Femur (tissue), 1 donor: Measurements from ENCODE around the gene FFAR2.
A peak's percentile ranks its signal among the peaks of the same experiment; 100 is the strongest.
"Not testable (repeated sequence)": the region's sequence is repeated elsewhere in the genome, so short reads cannot be mapped to it uniquely, and the experiment has no call there.

ENCODE experiments used
- DNase-seq: peaks from one replicate; pipeline ENCODE4 v3.0.0-alpha.2; 2017

The FFAR2 gene

DNA sequence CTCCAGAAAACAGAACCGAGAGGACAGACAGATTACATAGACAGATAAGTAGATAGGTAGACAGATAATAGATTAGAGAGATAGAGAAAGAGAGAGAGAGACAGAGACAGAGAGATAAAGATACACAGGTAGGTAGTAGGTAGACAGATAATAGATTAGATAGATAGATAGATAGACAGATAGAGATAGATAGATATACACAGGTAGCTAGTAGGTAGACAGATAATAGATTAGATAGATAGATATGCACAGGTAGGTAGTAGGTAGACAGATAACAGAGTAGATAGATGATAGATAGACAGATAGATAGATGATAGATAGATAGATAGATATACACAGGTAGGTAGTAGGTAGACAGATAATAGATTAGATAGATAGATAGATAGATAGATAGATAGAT is 10.1 kb downstream of the FFAR2 start:
- no peak for DNase-seq

DNA sequence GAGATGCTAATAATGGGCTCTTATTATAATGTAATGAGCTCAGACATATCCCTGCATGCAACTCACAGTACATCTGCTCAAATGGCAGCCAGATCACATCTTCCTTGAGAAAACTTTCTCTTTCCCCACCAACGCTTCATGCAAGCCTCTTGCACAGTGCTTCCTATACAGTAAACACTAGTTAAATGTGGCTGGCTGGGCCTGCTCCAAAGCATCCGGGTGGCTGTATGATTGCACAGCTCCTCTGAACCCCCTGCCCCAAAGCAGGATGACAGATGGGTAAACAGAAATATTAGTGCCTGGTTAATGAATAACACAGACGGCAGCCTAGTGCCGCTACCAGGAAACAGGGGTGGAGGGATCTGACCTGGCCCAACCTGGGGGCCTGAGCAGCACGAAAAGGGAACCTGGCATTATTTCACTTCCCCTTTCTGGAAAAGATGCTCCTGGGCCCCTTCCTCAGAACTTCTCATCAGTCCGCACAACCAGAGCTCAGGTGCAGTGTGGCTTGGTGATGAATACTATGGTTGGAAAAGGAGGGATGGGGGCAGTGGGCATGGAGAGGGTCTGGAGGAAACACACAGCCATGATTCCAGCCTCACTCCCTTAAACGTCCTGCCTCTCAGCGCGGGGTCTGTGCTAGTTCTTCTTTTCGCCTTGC is 10.8 kb downstream of the FFAR2 start:
- DNase-seq: peak; percentile 29

DNA sequence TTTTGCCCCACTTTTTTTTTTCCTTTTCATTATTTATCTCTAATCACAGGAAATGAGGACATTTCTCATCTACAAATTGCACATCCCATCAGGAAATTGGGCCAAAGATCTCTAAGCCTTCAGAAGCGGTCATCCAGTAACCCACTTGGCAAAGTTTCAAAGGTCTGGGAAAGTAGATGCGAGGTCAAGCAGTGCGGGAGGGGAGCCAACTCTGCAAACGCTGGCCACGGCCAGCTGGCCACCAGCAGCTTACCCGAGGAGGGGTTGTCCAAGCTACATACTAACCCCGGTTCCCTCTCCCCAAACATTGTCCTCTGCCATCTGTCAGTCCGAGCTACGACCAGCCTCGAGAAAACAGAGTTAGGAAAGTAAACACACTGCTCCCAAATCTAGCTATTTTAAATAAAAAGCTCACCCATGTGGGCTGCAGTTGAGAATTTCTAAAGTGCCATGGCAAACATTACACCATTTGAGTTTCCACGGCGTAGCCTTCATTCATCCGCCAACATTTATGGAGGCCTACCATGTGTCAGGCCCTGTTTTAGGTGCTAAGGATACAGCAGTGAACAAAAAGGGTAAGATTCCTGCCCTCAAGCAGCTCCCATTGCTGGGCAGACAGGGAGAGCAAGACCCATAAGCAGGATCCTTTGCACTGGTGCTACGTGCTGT is 11.5 kb downstream of the FFAR2 start:
- peak; percentile 56 for DNase-seq

DNA sequence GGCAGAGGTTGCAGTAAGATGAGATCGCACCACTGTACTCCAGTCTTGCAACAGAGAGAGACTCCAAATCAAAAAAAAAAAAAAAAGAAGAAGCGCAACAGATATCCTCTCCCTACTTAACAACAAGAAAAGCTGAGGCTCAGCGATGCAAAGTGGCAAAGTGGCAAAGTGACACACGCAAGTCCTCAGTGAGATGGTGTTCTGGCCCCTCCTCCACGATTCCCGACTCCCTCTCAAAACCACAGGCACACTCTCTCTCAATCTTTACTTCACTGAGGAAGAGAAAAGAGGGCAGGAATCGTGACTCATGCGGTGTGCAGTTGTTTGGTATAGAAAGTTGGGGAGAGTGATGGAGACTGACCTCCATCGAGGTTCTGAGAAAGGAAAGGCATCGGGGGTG is 12.6 kb downstream of the FFAR2 start:
- no peak for DNase-seq

DNA sequence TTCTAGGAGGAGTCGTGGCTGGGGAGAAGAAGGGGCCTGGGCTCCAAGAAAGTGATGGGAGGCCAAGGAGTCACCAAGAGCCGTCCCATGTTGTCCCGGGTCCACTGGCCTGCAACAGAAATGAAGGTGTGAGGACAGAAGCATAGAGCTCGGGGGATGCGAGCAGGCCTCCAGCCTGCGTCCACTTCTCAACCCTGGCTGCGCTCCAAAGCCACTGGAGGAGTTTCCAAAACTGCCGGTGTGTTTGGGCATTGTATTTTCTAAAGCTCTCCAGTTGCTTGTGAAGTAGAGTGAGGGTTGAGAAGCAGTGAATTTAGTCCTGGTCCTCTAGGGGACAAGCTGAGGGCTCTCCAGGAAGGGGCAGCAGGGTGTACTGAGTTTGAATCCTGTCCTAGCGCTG is 13.0 kb downstream of the FFAR2 start:
- DNase-seq: no peak

DNA sequence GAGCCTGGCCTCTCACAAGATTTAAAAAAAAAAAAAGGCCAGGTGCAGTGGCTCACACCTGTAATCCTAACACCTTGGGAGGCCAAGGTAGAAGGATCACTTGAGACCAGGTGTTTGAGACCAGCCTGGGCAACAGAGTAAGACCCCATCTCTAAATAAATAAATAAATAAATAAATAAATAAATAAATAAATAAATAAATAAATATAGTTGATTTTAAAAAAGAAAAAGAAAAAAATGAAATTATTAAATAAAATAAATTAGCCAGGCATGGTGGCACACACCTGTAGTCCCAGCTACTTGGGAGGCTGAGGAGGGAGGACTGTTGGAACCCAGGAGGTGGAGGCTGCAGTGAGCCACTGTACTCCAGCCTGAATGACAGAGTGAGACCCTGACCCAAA is 13.7 kb downstream of the FFAR2 start:
- DNase-seq: not testable (repeated sequence)

DNA sequence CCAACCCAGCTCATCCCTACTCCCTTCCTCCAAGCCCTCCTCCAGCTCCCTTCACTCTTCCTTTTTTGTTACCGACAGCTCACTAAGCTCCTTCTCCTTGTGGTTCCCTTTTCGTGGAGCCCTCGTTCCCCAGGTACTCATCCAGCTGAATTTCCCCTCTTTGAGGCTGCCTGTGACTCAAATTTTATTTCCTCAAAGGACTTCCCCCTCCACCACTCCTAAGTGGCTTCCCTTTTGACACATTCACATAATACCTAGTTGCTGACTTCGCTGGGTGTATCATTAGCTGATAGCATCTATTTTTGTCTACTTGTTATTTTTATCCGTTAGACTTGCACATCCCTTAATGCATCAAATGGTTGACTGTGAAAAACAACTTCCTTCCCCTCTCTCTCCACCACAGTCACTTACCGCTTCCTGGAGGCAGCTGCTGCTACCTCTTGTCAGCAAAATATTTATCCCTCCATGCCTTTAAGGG is 14.5 kb downstream of the FFAR2 start:
- no peak for DNase-seq

DNA sequence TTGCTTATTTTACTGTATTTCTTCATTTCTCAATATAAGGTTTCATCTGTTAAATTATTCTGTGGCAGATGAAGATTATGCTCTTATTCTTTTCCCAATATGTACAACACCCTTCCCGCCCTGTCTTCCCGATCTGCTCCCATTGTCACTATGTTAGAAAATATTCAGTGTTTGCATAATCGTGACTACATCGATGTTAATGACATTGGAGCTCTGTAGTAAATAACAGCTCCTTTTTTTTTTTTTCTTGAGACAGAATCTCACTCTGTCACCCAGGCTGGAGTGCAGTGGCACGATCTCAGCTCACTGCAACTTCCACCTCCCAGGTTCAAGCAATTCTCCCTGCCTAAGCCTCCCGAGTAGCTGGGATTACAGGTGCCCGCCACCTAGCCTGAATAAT is 14.9 kb downstream of the FFAR2 start:
- DNase-seq: not testable (repeated sequence)

DNA sequence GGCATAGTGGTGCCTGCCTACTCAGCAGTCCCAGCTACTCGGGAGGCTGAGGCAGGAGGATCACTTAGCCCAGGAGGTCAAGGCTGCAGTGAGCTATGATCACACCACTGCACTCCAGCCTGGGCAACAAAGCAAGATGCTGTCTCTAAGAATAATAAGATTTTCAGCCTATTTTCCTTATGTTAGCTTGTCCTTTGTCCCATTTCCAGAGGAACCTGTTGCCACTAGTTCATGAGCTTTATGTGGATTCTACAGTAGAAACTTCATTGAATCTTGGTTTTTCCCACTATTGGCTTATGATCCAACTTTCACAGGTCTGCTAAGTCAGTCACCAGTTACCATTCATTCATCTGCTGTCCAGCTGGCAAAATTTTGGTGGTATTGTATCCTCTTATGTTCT is 18.2 kb downstream of the FFAR2 start:
- DNase-seq: no peak

DNA sequence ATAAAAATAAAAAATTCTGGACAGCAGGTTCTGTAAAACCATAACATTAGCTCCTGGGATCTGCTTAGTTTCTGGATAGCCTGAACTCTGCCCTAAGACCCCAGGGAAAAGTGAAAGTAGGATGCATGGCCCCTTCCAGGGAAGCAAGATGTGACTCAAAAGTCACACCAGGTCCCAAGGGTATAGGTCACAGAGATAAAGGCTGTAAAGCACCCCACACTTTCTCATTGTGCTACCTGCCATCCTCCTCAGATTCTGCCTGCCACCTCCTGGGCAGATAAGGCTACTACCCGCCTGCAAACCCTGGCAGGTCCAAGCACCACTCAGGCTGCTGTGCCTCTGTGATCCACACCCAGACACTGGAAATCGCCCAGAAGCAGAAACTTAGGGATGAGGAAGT is 20.6 kb downstream of the FFAR2 start:
- peak; percentile 38 for DNase-seq

DNA sequence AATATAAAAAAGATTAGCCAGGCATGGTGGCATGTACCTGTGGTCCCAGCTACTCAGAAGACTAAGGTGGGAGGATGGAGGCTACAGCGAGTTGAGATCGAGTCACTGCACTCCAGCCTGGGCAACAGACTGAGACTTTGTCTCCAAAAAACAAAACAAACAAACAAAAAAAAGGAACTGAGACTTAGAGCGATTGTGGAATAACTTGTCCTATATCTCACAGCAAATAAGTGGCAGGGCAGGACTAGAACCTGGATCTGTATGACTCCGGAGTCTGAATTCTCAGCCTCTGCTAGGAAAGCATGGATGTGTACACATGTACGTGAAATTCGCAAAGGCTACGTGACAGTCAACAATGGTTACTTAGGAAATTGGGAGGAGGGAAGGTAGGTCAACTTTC is 22.1 kb downstream of the FFAR2 start:
- DNase-seq: no peak

DNA sequence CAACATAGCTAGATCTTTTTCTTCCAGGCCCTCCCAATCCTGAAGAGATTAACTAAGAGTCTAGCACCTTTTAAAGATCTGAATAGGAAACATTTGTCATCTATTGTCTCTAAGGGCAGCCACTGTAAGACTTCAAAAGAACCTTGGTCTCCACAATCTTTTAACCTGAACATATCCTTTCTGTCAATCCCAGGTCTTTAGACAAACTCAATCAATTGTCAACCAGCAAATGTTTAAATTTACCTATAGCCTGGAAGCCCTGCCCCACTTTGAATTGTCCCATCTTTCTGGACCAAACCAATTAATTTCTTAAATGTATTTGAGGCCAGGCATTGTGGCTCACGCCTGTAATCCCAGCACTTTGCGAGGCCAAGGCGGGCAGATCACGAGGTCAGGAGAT is 23.0 kb downstream of the FFAR2 start:
- not testable (repeated sequence) for DNase-seq

DNA sequence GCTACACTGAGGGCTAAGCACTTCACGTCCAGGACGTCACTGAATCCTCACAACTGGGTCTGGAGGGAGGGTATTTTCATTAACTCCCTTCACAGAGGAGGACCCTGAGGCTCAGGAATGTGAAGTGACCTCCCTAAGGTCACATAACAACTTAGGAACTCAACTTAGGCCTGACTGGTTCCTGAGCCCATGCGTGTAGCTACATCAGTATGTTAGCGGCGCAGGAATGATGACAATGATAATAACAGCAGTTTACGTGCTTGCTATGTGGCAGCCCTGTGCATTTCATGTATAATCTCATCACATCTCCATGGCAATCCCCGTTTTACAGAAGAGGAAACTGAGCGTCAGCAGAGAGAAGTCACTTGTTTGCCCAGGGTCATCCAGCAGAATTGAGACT is 23.9 kb downstream of the FFAR2 start:
- no peak for DNase-seq

DNA sequence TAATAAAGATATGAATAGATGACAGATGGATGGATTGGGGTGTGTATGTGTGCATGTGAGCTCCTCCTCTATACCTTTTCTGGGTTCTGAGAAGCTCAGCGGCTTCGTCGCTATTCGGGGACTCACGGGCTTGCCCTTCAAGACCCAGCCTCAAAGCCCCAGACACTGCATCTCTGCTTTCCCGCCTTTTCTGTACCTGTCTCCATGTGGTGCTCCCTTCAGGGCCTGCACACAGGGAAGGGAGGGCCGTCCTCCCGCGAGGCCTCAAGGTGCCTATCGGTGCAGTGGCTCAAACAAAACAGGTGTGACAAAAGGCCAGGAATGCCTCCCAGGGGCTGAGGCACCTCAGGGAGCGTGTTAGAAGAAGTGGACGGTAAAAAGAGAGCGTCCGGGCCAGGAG is 26.0 kb downstream of the FFAR2 start:
- no peak for DNase-seq

DNA sequence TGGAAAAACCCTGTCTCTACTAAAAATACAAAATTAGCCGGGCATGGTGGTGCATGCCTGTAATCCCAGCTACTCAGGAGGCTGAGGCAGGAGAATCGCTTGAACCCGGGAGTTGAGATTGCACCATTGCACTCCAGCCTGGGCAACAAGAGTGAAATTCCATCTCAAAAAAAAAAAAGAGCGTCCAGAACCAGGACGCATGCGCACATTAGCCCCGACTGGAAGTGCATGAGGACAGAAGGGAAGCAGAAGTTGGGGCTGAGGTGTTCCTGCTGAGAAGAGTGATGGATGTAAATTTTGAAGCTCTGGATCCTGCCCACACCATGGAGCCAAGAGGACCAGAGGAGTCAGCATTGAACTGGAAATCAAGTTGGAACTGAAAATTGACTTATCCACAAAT is 26.5 kb downstream of the FFAR2 start:
- not testable (repeated sequence) for DNase-seq

DNA sequence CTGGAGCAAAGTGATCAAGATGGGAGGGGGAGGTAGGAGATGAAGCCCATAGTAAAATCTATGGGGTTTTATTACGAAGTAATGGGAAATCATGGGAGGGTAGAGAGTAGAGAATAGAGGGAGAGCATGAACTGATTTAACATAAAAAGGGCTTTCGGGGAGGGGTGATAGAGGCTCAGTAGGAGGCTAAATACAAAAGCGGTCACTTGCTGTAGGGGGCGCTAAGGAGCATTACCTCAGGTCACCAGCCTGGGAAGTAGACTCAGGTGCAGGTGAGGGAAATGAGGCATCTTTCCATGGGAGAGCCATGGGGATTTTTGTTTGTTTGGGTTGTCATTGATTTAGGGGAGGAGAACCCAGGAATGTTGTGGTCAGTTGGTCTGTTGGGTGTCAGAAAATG is 28.1 kb downstream of the FFAR2 start:
- DNase-seq: no peak

DNA sequence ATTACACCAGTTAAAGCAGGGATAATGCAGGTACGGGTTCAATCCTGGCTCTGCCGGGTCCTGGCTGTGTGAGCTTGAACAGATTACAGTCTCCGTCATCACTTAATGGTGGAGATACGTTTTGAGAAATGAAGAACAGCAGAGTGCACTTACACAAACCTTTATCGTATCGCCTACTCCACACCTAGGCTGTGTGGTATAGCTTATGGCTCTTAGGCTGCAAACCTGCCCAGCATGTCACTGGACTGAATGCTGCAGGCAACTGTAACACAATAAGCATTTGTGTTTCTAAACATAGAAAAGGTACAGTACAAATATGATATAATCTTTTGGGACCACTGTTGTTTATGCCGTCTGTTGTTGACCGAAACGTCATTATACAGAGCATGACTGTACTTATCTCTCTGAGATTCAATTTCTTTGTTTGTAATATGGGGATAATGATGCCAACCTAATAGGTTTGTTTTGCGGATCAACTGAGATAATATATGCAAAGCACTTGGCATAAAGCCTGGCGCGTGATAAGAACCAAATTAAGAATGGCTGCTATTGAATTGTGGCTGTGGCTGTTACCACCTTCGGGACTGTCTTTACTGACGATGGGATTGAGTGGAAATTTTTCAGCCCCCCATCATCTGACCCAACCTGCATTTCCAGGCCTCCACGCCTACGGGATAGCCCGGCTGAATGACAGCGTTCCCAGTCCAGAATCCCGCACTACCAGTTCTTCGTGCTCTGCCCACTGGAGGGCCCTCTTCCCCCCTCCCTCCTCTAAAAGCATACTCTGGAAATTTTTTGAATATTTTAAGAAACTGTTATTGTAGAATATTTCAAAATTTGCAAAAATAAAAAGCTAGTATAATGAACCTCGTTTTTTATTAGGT is 31.0 kb downstream of the FFAR2 start:
- DNase-seq: no peak

DNA sequence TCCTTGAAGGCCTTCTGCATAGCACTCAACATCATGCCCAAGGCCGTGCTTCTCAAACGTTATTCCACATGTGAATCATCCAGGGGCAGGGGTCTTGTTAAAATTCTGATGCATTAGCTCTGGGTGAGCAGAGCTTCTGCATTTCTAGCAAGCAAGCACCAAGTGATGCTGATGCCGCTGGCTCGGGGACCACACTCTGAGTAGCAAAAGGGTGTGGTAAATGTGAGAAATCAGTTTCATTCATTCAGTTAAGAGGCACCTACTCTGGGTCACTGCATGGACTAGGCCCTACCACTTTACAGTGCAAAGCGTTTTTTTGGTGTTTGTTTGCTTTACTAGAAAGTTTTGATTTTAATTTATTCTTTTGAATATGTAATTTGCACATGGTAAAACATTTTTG is 35.0 kb downstream of the FFAR2 start:
- DNase-seq: no peak

DNA sequence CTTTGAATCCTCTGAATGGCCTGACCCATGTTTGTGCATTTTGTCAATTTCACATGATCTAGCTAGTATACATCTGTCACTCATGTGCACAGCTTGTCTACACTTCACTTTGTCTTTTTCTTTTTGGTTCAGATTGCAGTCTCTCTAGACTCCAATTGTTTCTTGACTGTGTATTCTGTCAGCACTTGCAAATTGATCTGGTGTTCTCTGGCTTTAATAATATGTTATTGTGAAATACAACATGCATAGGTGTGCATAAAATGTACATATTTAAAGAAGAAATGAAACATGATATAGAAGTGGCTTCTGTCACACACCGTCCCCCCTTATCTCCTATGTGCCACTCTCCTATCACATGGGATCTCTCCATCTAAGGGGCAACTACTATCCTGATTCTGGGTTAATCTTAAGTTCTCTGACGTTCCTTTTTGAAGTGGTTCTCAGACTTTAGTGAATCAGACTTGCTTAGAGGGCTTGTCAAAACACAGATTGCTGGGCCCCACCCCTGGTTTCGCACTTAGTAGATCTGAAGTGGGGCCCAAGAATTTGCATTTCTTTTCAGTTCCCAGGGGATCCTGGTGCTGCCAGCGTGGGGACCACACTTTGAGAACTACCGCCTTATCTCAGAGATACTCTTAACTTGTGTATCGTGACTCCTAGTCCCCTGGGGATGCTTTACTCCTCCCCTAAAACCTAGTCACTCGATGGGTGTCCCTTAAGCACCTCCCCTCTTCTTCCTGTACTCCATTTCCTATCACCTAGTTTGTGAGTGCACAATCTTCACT is 36.4 kb downstream of the FFAR2 start:
- DNase-seq: no peak

DNA sequence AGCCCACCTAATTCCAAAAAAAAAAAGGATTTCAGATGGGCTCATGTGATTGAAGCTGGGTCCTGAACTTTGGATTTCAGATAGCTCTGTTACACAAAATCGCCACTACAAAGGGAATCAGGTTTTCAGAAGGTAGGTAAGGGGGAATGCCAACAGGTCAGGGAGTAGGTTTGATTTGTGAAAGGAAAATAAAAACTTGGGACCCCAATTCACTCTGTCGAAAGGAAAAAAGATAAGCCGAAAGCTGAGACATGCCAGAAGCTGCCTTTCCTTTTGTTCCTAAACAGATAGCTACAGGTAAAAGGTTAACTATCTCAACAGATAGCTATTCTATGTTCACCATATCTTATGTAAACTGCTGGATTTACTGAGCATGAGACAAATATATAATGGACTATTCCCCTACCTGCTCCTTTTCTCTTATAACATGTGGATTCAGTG is 38.2 kb downstream of the FFAR2 start:
- DNase-seq: no peak

DNA sequence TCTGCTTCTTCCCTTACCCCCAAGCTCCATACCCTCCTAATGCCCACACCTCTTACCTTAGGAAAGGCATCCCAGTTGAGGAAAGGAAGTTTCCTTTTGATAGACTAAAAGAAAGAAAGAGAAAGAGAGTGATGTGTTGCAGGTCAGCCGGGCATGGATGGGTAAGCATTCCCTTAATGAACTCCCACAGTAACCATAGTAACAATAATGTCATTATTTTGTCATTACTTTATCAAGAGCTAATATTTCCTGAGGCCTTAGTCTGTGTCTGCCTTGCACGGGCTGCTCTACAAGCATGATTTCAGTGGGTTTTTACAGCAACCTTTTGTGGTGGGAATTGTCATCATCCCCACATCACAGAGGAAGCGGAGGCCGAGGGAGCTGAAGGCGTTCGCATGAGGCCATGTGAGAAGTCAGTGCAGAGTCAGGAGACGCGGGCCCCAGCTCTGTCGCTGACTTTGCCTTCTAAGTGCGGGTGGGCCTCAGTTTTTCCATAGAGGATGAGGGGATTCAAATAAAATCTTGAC is 39.7 kb downstream of the FFAR2 start:
- no peak for DNase-seq

DNA sequence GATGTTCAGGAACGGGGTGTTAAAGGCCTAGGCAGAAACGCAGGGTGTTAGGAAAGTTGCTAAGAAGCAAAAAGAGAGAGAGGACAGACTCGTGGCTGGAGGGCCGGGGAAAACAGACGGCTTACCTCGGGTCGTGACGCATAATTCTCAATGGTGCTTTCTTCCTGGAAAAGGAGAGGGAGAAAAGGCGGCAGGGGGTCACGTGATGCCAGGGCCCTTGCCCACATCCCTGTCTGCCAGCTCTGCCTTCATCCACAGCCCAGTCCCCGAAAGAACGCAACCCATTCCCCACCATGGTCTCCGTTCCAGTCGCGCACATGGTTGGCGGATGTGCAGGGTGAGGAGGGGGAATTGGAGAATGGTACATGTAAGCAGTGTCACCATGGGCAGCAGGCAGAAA is 40.6 kb downstream of the FFAR2 start:
- DNase-seq: no peak

DNA sequence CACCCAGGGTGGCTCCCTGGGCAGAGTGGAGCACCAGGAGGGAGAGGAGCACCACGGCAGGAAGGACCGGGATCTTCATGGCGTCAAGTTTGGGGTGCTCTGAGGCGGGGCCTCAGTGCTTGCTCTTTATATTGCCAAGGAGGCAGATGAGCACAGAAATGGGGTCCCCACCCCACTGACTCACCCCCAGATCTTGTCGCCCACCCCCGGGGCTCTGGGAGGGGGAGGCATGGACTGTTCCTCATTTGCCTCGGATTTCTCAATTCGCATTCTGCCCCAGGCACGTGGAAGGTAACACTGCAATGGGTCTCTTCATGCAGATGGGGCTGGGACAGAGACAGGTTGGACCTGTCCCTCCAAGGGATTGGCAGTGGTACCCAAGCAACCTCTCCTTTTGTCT is 42.3 kb downstream of the FFAR2 start, which contains the start of gene KRTDAP:
Gene KRTDAP (minus strand): TSS at position 101 of the 400 bp plus-strand sequence. CDS start 22 bp downstream, at position 79.
- DNase-seq: no peak
